ENCODE results near the gene VPS37C.

DNA sequence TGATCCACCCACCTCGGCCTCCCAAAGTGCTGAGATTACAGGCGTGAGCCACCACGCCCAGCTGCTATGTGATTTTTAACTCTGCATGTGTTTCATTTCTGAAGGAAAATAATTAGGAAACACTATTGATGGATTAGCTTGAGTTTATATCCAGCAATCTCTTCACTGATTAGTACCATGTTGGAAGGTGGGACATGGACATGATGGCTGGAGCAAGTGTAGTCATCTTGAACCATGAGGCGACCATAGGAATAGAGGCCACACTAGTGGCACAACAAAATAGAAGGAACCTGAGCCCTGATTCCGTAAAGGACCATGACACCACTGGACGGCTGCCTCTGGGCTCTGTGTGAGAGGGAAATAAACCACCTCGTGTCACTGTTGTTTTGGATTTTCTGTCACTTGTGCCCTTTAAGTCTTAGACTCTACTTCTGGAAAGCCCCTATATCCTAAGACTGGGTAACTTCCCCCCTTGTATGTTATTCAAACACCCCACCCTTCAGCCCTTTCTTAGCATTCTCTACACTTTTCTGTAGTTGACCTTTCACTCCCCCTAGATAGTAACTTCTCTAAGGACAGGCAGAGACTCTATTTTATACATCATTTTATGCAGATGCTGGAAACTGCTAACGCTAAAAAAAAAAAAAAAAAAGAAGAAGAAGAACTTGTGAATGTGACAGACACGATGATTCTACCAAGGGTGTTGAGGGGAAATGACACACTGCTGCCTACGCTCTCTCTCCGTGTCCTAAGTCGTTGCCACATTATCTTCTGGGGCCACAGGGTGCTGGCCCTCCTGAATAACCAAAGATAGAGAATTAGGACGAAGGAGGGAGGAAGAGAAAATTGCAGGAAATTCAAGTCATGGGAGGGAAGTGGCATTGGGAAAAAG, 2.7 kb upstream of the VPS37C start:
- TF ChIP-seq, protein P1, sequence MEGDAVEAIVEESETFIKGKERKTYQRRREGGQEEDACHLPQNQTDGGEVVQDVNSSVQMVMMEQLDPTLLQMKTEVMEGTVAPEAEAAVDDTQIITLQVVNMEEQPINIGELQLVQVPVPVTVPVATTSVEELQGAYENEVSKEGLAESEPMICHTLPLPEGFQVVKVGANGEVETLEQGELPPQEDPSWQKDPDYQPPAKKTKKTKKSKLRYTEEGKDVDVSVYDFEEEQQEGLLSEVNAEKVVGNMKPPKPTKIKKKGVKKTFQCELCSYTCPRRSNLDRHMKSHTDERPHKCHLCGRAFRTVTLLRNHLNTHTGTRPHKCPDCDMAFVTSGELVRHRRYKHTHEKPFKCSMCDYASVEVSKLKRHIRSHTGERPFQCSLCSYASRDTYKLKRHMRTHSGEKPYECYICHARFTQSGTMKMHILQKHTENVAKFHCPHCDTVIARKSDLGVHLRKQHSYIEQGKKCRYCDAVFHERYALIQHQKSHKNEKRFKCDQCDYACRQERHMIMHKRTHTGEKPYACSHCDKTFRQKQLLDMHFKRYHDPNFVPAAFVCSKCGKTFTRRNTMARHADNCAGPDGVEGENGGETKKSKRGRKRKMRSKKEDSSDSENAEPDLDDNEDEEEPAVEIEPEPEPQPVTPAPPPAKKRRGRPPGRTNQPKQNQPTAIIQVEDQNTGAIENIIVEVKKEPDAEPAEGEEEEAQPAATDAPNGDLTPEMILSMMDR (IDR thresholded peaks at IDR 0.05 in 8 of 11, conservative IDR thresholded peaks at IDR 0.05 in 3 of 11) = no peak
- TF ChIP-seq POLR2A (IDR thresholded peaks at IDR 0.05) = no peak
